A549 (cell line): ENCODE measurements around the gene PRMT5.

Source experiments
- CEBPB ChIP-seq, 2 experiments: fragments of >200 bp in 1 of 2; sonication (Bioruptor Twin) in 1 of 2; formaldehyde crosslinking in 1 of 2; IDR thresholded peaks; 2 replicates each; pipeline ENCODE4 v1.6.1; 2012 to 2016
- CTCF ChIP-seq: fragments of >200 bp; sonication (Bioruptor Twin); formaldehyde crosslinking; IDR thresholded peaks from 3 replicates; pipeline ENCODE4 v1.5.1; 2016
- EP300 ChIP-seq, 2 experiments: fragments of >200 bp; sonication (Bioruptor Twin); formaldehyde crosslinking; IDR thresholded peaks; 2 replicates in 1 of 2; 3 replicates in 1 of 2; pipeline ENCODE4 v1.6.1; 2016 to 2017
- ESRRA ChIP-seq: fragments of 150-350 bp; IDR thresholded peaks from 2 replicates; pipeline ENCODE4 v1.6.1; 2014; ENCODE audit warnings: mild to moderate bottlenecking, low read length, borderline replicate concordance
- JUNB ChIP-seq: fragments of >200 bp; sonication (Bioruptor Twin); formaldehyde crosslinking; IDR thresholded peaks from 2 replicates; pipeline ENCODE4 v1.6.1; 2016
- MAZ ChIP-seq: fragments of 150-350 bp; IDR thresholded peaks from 2 replicates; pipeline ENCODE4 v1.6.1; 2014; ENCODE audit warnings: antibody characterized with exemption, low read depth, low read length, borderline replicate concordance
- PHF8 ChIP-seq: fragments of 200-600 bp; sonication (generic); IDR thresholded peaks from 2 replicates; pipeline ENCODE4 v1.6.1; 2016; ENCODE audit warnings: low read depth, mild to moderate bottlenecking, antibody characterized with exemption, moderate library complexity, borderline replicate concordance
- POLR2A ChIP-seq: IDR thresholded peaks from 2 replicates; pipeline ENCODE4 v1.6.1; 2012; ENCODE audit warnings: mild to moderate bottlenecking, low read length
- POLR2AphosphoS2 ChIP-seq: conservative IDR thresholded peaks from 2 replicates; pipeline ENCODE4 v1.6.1; 2012; ENCODE audit warnings: low read length, improper control_type of control experiment, inconsistent platforms
- RARB ChIP-seq: fragments of 250-450 bp; sonication (Bioruptor Pico); IDR thresholded peaks from 2 replicates; pipeline ENCODE4 v1.8.0; 2021; ENCODE audit warnings: mild to moderate bottlenecking, moderate library complexity
- RCOR1 ChIP-seq: fragments of 150-350 bp; IDR thresholded peaks from 2 replicates; pipeline ENCODE4 v1.6.1; 2014; ENCODE audit warnings: antibody characterized with exemption, low read length, low read depth
- SREBF2 ChIP-seq: fragments of 450-650 bp; IDR thresholded peaks from 2 replicates; pipeline ENCODE4 v1.6.1; 2014; ENCODE audit warnings: mild to moderate bottlenecking, moderate library complexity
- ZC3H11A ChIP-seq: fragments of 450-650 bp; IDR thresholded peaks from 2 replicates; pipeline ENCODE4 v1.6.1; 2014; ENCODE audit warnings: antibody characterized with exemption, mild to moderate bottlenecking
- TF ChIP-seq, protein P1 (sequence below): IDR thresholded peaks from 2 replicates; pipeline ENCODE4 v1.6.1; 2012

- TF ChIP-seq CTCF: no peak
- TF ChIP-seq MAZ: no peak
- no peak for TF ChIP-seq SREBF2
- no peak for TF ChIP-seq PHF8
- no peak for TF ChIP-seq RARB (CRISPR knock-in tag)
- TF ChIP-seq, protein P1, sequence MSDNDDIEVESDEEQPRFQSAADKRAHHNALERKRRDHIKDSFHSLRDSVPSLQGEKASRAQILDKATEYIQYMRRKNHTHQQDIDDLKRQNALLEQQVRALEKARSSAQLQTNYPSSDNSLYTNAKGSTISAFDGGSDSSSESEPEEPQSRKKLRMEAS: no peak
- no peak for TF ChIP-seq POLR2A
- no peak for TF ChIP-seq ESRRA
- TF ChIP-seq RCOR1: no peak
- no peak for TF ChIP-seq JUNB
- no peak for TF ChIP-seq CEBPB (IDR thresholded peaks at IDR 0.05)
- no peak for TF ChIP-seq POLR2AphosphoS2
- TF ChIP-seq ZC3H11A: no peak
- no peak for TF ChIP-seq EP300 (IDR thresholded peaks at IDR 0.05)
Measured at GRCh38 chr14:22882064-22882463, 47.1 kb downstream of the PRMT5 start.
